ENCODE results near the gene CFTR.

Gene CFTR

DNA sequence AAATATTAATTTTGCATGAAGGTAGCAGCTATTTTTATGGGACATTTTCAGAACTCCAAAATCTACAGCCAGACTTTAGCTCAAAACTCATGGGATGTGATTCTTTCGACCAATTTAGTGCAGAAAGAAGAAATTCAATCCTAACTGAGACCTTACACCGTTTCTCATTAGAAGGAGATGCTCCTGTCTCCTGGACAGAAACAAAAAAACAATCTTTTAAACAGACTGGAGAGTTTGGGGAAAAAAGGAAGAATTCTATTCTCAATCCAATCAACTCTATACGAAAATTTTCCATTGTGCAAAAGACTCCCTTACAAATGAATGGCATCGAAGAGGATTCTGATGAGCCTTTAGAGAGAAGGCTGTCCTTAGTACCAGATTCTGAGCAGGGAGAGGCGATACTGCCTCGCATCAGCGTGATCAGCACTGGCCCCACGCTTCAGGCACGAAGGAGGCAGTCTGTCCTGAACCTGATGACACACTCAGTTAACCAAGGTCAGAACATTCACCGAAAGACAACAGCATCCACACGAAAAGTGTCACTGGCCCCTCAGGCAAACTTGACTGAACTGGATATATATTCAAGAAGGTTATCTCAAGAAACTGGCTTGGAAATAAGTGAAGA lies 112.3 kb downstream of the CFTR start:
- DNase-seq, result no peak

DNA sequence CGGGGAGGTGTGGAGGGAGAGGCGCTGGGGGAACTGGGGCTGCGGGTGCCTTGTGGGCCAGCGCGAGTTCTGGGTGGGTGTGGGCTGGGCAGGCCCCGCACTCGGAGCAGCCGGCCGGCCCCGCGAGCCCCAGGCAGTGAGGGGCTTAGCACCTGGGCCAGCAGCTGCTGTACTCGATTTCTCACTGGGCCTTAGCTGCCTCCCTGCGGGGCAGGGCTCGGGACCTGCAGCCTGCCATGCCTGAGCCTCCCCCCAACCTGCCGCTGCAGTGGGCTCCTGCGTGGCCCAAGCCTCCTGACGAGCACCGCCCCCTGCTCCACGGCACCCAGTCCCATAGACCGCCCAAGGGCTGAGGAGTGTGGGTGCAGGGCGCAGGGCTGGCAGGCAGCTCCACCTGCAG lies 116.3 kb downstream of the CFTR start:
- no peak for DNase-seq

DNA sequence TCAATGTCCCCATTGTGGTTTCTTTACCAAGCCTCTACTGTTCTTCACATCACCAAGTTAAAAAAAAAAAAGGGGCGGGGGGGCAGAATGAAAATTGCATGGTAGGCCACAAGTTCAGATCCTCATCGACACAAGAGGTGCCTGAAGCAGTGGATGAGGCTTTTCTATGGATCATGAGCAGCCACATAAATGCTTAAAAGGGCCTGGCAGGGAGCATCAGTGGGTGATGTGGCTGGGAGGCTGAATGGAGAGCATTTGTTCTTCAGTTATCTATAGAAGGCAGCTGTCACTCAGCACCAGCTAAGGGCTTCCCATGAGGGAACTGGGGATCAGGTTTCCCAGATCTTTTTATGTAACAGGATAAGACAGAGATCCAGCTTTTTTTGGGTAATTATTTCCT lies 117.9 kb downstream of the CFTR start:
- DNase-seq, result no peak

DNA sequence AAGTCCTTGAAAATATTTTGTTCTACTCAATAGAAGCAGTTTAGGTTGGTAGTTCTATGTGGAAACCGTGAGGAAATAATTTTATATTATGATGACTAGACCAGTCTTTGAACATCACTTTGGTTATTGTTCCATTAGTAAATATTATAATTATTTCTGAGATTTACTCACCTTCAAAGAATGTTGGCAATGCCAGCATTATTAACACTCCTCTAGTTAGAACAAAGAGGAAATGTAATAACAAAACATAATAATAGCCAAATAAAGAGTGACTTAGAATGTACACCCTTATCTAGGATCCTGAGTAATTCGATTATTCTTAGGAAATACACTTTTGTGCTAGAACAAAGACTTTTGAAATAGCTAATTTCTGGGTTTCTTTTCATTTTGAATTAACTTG lies 121.1 kb downstream of the CFTR start:
- no peak for DNase-seq

DNA sequence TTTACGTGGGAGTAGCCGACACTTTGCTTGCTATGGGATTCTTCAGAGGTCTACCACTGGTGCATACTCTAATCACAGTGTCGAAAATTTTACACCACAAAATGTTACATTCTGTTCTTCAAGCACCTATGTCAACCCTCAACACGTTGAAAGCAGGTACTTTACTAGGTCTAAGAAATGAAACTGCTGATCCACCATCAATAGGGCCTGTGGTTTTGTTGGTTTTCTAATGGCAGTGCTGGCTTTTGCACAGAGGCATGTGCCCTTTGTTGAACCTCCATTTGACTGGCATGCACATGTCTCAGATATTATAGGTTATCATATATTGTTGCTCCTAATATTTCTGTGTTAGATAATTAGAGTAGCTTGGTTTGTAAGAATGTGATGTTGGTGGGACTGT lies 123.8 kb downstream of the CFTR start:
- DNase-seq, result no peak

DNA sequence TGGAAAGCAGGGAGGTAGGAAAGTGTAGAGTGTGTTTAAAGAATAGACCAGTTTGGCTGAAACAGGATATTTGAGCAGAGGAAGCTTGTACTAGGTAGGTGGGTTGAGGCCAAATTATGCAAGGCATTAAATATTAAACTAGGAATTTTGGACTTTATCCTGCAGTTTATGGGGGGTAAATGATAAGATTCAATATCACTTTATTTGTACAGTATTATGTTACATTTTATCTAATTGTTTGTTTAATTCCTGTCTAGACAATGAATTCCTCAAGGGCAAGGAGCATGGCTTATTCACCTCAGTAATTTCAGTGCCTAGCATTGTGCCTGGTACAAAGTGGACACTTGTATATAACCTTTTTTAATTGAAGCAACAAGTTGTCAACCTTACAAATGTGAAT lies 125.9 kb downstream of the CFTR start:
- DNase-seq, result no peak

DNA sequence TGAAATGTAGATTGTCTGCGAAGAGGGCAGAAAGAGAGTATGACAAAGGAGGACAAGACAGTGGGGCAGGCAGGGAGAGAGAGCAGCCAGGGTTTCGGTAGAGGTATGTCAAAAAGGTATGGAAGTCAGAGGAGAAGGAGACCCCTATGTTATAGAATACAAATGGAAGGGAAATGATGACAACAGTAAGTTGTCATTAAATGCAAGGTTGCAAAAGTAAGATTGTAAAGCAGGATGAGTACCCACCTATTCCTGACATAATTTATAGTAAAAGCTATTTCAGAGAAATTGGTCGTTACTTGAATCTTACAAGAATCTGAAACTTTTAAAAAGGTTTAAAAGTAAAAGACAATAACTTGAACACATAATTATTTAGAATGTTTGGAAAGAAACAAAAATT lies 126.3 kb downstream of the CFTR start:
- DNase-seq, result no peak

DNA sequence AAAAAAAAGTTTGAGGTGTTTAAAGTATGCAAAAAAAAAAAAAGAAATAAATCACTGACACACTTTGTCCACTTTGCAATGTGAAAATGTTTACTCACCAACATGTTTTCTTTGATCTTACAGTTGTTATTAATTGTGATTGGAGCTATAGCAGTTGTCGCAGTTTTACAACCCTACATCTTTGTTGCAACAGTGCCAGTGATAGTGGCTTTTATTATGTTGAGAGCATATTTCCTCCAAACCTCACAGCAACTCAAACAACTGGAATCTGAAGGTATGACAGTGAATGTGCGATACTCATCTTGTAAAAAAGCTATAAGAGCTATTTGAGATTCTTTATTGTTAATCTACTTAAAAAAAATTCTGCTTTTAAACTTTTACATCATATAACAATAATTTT lies 130.6 kb downstream of the CFTR start:
- DNase-seq, result no peak

DNA sequence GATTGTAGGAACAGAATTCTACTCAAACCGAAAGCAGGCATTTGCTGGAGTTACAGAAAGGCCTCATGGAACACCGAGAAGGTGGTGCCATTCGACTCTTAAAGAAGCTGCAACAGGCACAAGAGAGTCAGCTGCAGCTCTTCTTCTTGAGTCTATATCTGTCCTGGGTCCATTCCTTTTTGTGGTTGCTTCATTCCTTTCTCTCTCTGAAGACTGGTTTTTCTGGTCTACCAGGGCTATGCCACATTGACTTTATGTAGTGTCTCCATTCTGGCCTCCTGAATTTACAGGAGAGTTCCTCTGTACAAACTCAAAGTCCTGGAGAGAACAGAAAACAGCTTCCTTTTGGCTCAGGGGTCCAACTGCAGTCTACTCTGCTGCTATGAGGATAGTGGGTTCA lies 132.8 kb downstream of the CFTR start:
- no peak for DNase-seq

DNA sequence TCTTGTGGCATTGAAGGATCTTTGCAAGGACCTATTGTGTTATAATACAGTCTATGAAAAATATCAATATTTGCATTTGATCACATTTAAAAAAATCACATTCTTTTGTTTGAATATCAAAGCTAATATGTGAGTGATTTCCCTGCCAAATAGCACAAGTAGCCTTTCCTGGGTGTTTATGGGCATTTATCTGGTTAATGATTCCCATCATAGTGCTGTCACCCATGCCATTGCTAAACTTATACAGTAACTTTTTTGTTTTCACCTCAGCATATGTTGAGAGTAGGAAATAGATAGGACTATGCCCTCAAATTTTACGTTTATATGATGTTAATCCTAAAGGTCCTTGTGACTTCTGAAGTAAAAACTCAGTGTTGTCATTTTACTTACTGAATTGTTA lies 136.9 kb downstream of the CFTR start:
- no peak for DNase-seq

DNA sequence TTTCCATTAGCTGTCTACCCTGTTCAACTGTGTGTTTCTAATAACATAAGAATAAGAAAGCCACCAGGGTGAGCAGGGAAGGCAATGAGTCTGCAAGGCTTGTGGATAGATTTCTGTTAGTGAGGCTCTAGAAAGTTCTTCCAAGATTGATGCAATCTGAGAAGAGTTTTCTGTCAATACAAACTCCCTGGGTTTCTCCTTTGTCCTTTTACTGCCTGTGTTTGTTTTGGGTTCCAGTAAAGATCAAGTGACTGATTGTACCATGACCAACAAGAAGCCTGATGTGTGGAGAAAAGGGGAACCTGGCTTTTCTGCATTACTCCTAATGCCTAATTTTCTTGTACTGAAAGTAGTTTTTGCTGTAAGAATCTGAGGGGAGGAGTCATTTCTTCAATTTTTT lies 139.9 kb downstream of the CFTR start:
- DNase-seq, result no peak

DNA sequence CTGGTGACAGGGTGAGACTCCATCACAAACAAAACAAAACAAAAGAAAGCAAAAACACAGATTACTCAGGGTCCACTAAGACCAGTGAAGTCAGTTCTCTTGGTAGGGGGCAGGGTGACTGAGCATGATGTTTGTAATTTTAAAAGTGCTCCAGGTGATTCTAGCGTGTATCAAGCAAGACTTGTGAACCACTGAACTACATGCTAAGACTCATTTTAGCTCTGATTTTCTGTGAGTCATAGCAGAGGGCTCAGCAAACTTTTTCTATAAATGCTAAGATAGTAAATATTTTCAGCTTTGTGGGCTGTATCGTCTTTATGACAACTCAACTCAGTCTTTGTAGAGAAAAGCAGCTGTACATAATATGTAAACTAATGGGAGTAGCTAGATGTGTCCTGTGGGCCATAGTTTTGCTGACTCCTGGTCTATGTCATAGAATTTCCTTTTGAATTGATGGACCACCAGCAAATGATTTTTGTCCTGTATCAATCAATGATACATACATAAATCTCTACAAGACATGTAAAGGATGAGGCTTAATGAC lies 141.3 kb downstream of the CFTR start:
- no peak for DNase-seq

DNA sequence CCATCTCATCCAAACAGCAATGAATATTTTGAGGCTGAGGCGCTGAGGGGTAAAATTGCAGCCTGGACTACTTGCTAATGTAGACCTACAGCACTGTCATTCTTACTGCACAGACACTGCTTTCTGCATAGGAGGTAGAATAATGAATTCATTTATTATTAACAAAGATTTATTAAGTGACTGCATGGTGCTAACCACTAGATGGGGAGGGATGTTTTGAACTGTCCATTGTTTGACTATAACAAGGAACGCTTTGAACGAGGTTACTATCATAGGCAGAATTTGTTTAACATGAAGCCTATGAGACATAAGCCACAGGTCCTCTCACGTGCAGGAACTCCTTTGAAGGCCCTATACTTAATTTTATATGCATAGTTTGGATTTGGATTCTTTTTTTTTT lies 143.8 kb downstream of the CFTR start:
- no peak for DNase-seq

DNA sequence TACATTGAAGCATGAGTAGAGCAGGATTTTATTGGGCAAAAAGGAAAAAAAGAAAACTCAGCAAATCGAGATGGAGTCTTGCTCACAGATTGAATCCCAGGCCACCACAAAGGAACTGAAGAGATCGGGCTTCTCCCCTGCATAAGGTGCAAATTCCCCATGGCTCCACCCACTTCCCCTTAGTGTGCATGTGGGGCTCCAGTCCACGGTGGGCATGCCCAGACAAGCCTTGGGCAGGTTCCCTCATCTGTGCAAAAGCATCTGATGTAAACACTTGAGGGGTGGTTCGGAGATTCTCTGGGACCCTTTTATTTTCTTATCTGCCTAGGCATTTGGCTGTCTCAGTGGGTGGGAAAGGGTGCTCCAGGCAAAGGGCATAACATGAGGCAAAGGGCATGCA lies 150.7 kb downstream of the CFTR start:
- DNase-seq, result no peak

DNA sequence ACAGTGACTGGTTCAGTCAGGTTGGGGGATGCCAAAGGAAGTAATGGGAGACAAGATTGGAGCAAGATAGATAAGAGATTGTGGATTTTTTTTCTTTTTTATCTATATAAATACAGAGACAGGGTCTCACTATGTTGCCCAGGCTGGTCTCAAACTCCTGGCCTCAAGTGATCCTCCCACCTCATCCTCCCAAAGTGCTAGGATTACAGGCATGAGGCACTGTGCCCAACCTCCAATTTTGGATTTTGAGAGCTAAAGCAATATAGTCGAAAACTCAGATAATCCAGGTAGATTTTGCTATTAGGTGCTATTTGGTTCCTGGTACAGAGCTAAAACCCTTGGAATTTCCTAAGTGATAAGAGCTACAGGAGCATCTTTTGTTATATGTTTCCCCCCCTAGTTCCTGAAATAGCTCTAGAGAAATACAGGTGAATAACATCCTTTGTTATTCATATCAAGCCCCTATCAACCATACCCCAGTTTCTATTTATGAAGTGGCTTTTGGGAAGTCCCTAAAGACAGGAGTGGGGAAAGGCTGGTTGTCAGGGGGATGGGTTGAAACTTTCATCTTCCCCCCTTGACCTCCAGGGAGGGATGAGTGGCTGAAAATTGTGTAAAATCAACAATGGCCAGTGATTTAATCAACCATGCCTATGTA lies 151.2 kb downstream of the CFTR start:
- no peak for DNase-seq

DNA sequence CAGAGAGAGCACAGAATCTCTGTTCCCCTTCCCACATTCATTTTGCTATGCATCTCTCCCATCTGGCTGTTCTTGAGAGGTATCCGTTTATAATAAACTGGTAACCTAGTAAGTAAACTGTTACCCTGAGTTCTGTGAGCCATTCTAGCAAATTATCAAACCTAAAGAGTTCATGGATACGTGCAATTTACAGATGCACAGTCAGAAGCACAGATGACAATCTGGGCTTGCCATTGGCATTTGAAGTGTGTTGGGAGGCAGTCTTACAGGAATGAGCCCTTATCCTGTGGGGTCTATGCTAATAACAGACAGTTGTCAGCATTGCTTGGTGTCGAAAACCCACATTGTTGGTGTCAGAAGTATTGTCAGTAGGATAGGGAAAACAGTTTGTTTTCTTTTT lies 151.8 kb downstream of the CFTR start:
- DNase-seq, result no peak

DNA sequence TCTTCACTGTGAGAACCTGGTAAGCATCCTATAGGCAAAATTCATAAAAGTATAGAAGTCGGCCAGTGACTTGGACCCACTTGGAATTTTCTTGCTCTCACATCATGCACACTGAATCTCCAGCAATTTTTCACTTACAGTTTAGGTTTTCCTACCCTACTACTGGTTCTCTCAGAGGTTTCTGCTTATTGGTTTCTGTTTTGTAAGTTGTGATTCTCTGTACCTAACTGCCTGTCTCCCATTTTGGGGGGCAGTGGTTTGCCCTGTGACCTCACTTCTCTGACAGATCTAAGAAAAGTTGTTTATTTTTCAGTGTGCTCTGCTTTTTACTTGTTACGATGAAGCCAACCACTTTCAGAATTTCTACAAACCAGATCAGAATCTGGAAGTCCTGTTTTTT lies 158.1 kb downstream of the CFTR start:
- no peak for DNase-seq

DNA sequence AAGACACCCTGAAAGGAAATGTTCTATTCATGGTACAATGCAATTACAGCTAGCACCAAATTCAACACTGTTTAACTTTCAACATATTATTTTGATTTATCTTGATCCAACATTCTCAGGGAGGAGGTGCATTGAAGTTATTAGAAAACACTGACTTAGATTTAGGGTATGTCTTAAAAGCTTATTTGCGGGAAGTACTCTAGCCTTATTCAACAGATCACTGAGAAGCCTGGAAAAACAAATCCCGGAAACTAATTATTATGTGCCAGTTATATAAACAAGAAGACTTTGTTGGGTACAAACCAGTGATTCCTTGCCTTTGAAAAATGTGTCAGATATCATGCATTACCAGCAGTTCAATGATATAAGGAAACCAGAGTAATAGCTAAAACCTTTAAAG lies 160.1 kb downstream of the CFTR start:
- no peak for DNase-seq

DNA sequence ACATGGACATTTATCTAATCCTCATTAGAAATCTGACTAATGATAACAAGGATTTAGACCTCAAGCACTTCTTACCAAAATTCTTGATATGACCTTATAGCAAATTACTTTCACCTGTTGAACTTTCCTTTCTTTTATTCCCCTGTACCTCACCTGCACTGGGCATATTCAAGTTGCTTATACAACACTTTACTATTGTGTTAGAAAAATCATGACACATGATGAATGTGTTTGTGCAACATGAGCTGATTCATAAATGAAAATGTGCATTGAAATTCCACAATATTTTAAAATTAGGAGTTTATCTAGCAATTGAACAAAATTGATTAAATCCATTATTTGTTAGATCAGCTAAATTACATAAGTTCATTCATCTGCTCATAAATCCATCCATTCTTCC lies 160.6 kb downstream of the CFTR start:
- DNase-seq, result no peak

DNA sequence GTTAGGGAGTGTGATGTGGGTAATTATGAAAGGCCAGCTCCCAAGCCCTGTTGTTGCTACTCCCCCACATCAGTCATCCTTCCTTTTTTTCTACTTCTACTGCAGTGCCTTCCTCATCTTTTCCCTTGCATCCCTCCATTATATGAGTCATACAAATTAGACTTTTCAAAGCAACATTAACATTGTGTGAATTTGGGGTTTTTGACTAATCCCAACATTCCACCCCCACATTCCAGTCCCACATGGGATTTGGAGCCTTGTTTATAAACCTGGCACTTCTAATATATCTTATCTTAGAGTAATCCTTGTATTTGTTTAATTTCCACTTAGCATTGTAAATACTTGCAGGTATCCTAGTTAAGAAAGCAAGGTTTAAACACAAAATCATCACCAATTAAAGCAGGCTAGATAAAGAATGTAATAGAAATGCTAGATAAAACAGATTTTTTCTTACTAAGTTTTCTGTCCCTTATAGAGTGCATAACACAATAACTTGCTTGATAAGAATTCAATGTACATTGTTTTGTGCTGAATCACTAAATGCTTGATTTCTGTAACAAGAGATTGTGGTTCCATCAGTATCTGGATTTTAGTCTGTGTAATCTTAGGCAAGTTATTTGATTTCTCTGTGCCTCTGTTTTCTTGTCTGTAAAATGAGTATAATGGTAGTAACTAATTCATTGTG lies 165.8 kb downstream of the CFTR start:
- no peak for DNase-seq

DNA sequence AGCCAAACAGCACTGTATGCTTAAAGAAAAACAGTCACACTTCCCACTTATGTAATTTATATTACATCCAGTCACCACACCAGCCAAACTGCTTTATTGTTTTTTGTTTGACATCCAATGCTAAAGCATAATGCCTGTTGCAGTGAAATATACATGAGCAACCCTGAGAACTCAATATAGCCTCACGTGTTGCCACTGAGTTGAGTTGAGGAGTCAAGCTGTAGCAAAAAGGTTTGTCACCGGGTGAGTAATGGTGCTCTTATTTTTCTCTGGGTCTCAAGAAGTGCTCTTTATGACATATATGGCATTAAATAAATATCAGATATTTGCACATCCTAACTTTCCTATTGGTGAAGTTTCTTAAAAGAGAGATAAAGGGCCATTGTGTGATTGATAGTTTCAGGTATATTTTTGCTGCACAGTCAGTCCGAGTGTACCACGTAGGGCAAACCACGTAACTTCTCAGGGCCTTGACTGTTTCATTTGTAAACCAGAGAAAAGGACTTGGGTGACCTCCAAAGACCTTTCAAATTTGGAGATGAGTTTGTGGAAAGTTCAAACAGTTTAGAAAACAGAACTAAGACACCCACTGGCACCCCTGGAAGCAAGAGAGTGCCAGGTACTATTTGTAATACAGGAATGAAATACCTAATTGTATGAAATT lies 168.5 kb downstream of the CFTR start:
- no peak for DNase-seq

DNA sequence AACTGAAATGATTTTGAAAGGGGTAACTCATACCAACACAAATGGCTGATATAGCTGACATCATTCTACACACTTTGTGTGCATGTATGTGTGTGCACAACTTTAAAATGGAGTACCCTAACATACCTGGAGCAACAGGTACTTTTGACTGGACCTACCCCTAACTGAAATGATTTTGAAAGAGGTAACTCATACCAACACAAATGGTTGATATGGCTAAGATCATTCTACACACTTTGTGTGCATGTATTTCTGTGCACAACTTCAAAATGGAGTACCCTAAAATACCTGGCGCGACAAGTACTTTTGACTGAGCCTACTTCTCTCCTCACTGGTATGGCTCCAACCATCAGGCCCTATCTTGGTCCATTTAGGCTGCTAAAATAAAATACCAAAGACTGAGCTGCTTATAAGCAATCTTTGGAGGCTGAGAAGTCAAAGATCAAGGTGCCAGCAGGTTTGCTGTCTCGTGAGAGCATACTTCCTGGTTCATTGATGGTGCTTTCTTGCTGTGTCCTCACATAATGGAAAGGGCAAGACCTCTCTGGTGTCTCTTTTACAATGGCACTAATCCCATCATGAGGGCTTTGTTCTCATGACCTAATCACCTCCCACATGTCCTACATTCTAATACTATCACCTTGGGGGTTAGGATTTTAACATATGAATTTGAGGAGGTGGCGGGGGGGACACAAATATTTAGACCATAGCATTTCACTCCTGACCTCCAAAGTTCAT lies 173.3 kb downstream of the CFTR start:
- no peak for DNase-seq

DNA sequence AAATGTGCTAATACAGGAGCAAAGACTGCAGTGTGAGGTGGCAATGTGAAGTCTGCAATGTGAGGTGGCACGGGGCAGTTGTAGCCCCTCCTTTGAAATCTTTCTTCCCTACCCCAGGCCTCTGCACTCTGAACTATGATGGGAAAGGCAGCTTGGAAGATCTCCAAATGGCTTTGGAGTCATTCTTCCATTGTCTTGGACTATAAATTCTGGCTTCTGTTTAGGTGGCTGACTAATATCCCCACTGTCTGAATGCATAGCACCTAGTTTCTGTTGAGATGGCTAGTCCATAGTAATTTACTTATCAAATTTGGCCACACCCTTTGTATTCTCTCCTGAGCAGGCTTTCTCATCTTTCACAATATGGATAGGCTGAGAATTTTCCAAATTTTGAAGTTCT lies 175.0 kb downstream of the CFTR start:
- DNase-seq, result no peak

All from NCI-H1048 (cell line).